HepG2 (cell line): ENCODE results near the gene FGFR3. TPM values are rescaled to one million over a fixed set of nuclear protein-coding genes. Genes with fewer than 3 reads are reported as not detected.

Experiments used
- ATF6 ChIP-seq: sonication (generic); formaldehyde crosslinking; conservative IDR thresholded peaks from 2 replicates; pipeline ENCODE4 v1.4.0; 2020; ENCODE audit warnings: missing genetic modification reagents
- CBX1 ChIP-seq: IDR thresholded peaks from one replicate; pipeline ENCODE4 v1.6.1; 2016; ENCODE audit warnings: antibody characterized with exemption, low read depth
- ELF1 ChIP-seq: sonication (generic); formaldehyde crosslinking; IDR thresholded peaks from 2 replicates; pipeline ENCODE4 v1.4.0; 2020; ENCODE audit warnings: missing genetic modification reagents
- FOXO4 ChIP-seq: sonication (generic); formaldehyde crosslinking; conservative IDR thresholded peaks from 2 replicates; pipeline ENCODE4 v1.8.1; 2023; ENCODE audit warnings: missing genetic modification reagents
- IKZF5 ChIP-seq: IDR thresholded peaks from 2 replicates; pipeline ENCODE4 v1.6.1; 2018; ENCODE audit warnings: missing genetic modification reagents, mild to moderate bottlenecking, missing compliant biosample characterization
- NKX3-1 ChIP-seq: sonication (generic); formaldehyde crosslinking; IDR thresholded peaks from 2 replicates; pipeline ENCODE4 v1.5.0; 2020; ENCODE audit warnings: missing genetic modification reagents
- NR0B2 ChIP-seq: sonication (generic); formaldehyde crosslinking; IDR thresholded peaks from 2 replicates; pipeline ENCODE4 v1.4.0; 2020; ENCODE audit warnings: mild to moderate bottlenecking, missing genetic modification reagents
- NR2C2 ChIP-seq: sonication (generic); formaldehyde crosslinking; IDR thresholded peaks from 2 replicates; pipeline ENCODE4 v1.4.0; 2020; ENCODE audit warnings: missing genetic modification reagents, mild to moderate bottlenecking, moderate library complexity, borderline replicate concordance
- PLRG1 ChIP-seq: fragments of 450-650 bp; conservative IDR thresholded peaks from 2 replicates; pipeline ENCODE4 v1.6.1; 2016
- SP1 ChIP-seq, 2 experiments: fragments of 450-650 bp in 1 of 2; sonication (generic) in 1 of 2; formaldehyde crosslinking in 1 of 2; IDR thresholded peaks; 2 replicates each; pipeline versions ENCODE4 v1.4.0 to v1.6.1; 2016 to 2020; ENCODE audit warnings: missing genetic modification reagents in 1 of 2
- ZFP36 ChIP-seq: fragments of 150-350 bp; IDR thresholded peaks from 2 replicates; pipeline ENCODE4 v1.6.1; 2018; ENCODE audit warnings: borderline replicate concordance, low read length, low read depth; ENCODE audit not compliant: partially characterized antibody
- ZNF207 ChIP-seq: fragments of 450-650 bp; IDR thresholded peaks from 2 replicates; pipeline ENCODE4 v1.6.1; 2016; ENCODE audit warnings: antibody characterized with exemption, borderline replicate concordance
- ZNF407 ChIP-seq: sonication (generic); formaldehyde crosslinking; IDR thresholded peaks from one replicate; pipeline ENCODE4 v1.5.1; 2020; ENCODE audit warnings: mild to moderate bottlenecking, missing genetic modification reagents; ENCODE audit errors: not compliant biosample characterization
- ZNF749 ChIP-seq: sonication (generic); formaldehyde crosslinking; IDR thresholded peaks from 2 replicates; pipeline ENCODE4 v1.8.0; 2022; ENCODE audit warnings: mild to moderate bottlenecking, missing genetic modification reagents, moderate library complexity, borderline replicate concordance
- ZSCAN21 ChIP-seq: sonication (generic); formaldehyde crosslinking; IDR thresholded peaks from 2 replicates; pipeline ENCODE4 v1.8.0; 2022; ENCODE audit warnings: mild to moderate bottlenecking, missing genetic modification reagents, moderate library complexity, borderline replicate concordance
- polyA plus RNA-seq, 8 experiments: library from polyadenylated mRNA; depleted of rRNA in 3 of 8; stranded (reverse) in 7 of 8; unstranded in 1 of 8; fragments of >200 nt; fragmentation: Illumina TruSeq in 4 of 8; extraction: Trizol in 4 of 8; gene quantifications; 2 replicates each; pipeline versions ENCODE4 v1.2.1 to v1.2.3, GENCODE V29; 2011 to 2016; ENCODE audit warnings: low read depth in 4 of 8, missing spikeins in 1 of 8, mixed read lengths in 1 of 8; ENCODE audit not compliant: insufficient read depth in 1 of 8
- total RNA-seq, 5 experiments: library from RNA; depleted of rRNA; stranded (reverse); fragments of >200 nt; fragmentation: Illumina TruSeq; extraction: Trizol; gene quantifications; 2 replicates each; pipeline ENCODE4 v1.2.3, GENCODE V29; 2016; ENCODE audit warnings: low read depth in 1 of 5

The FGFR3 gene
- total and polyA plus RNA-seq, 2 of the 13 experiments (the other 11 are each of a cell fraction or from before 2014, with no cell fraction given) = 103 to 109 TPM

- TF ChIP-seq NR0B2 (no peak), FOXO4 (CRISPR knock-in tag) (no peak), ZSCAN21 (CRISPR knock-in tag) (no peak), ZFP36 (no peak), ZNF207 (no peak), ELF1 (CRISPR knock-in tag) (no peak; the same call in 1 of the 2 replicates), NKX3-1 (CRISPR knock-in tag) (0 out of 2 replicates have a peak, but pooled peaks have one; percentile 28), ATF6 (CRISPR knock-in tag) (no peak), CBX1 (no peak), NR2C2 (no peak), PLRG1 (no peak), ZNF407 (CRISPR knock-in tag) (peak; percentile 37), IKZF5 (0 out of 2 replicates have a peak, but pooled peaks have one; percentile 14), SP1 (IDR thresholded peaks at IDR 0.05) (no peak), SP1 (CRISPR knock-in tag; IDR thresholded peaks at IDR 0.05) (no peak), ZNF749 (no peak)
Observed at GRCh38 chr4:1768367-1769034, 24.6 kb upstream of the FGFR3 start (continued).
